Measurements from ENCODE around the gene SERTAD2.

Gene SERTAD2

DNA sequence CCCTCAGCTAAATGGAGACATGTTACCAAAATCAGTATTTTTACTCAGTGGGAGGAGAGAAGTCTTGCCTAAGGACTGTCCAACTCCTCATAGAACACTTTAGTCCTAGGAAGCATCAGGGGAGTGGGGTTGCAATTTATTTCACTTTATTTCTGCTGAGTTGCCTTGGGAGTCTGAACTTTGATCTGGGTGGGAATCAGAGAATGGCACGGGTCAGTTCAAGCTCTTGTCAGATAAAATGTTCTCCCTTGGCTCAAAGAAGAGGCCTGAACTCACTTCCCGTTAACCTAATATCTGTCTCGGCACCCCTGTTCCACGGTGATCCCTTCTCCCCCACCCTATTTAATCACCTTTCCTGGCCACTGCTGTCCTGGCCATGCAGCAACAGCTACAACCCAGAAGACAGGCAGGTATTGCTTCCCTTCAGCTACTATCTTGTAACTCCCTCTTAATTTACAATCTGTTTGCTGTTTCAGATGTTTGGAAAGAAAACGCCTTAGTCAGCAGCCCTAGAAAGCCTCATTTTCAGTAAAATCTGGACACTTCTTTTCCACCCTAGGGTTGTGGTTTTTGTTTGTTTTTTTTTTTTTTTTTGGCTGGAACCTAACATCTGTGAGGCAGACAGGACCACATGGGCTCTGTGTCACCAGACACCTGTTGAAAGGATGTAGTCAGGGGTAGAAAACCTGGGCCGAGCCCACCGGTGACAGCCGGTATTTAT, 52.5 kb downstream of the SERTAD2 start:
- Histone ChIP-seq H3K9me3 (ENCODE audit: control insufficient read depth, low read length) (peaks cover 2% of the 10 kb centered on the region), H3K27me3 (ENCODE audit: control insufficient read depth, insufficient read depth, low read length, poor library complexity, severe bottlenecking) (no peaks in the 10 kb centered on the region), H3K27ac (ENCODE audit: insufficient read depth, low read depth, low read length, poor library complexity, severe bottlenecking) (no peak overlapping the region), H3K4me1 (ENCODE audit: control insufficient read depth, insufficient read depth, low read length) (no peaks in the 10 kb centered on the region), H3K4me3 (ENCODE audit: insufficient read depth, low read depth, low read length) (no peak overlapping the region), H3K36me3 (ENCODE audit: control insufficient read depth, insufficient read depth, low read length) (no peaks in the 10 kb centered on the region)
- WGBS, 2 experiments: 90 to 91% methylated on average over 8 of the region's 8 CpGs

DNA sequence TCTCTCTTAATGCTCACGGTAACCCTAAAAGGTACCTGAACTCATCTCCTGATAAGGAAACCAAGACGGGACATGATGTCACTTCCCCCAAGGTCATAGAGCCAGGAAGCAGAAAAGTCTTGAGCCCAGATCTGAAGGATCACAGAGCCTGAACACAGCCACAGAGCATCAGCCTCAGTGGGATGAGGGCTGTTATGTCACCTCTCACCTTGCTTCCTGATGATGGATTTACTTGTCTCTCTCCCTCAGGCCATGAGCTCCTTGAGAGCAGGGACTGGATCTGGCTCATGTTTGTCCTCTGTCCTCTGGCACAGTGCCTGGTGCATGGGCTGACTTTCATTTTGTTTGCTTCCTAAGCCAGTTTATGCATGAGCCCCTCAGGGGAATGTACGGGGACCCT, 54.2 kb downstream of the SERTAD2 start:
- H3K4me3 ChIP-seq (ENCODE audit: insufficient read depth, low read depth, low read length): no peak overlapping the region
- H3K4me1 ChIP-seq (ENCODE audit: control insufficient read depth, insufficient read depth, low read length): no peaks in the 10 kb centered on the region
- peaks cover 2% of the 10 kb centered on the region for H3K9me3 ChIP-seq (ENCODE audit: control insufficient read depth, low read length)
- WGBS, 2 experiments: 61% methylated on average over 3 of the region's 3 CpGs
- no peaks in the 10 kb centered on the region for H3K27me3 ChIP-seq (ENCODE audit: control insufficient read depth, insufficient read depth, low read length, poor library complexity, severe bottlenecking)
- no peak overlapping the region for H3K27ac ChIP-seq (ENCODE audit: insufficient read depth, low read depth, low read length, poor library complexity, severe bottlenecking)
- no peaks in the 10 kb centered on the region for H3K36me3 ChIP-seq (ENCODE audit: control insufficient read depth, insufficient read depth, low read length)

DNA sequence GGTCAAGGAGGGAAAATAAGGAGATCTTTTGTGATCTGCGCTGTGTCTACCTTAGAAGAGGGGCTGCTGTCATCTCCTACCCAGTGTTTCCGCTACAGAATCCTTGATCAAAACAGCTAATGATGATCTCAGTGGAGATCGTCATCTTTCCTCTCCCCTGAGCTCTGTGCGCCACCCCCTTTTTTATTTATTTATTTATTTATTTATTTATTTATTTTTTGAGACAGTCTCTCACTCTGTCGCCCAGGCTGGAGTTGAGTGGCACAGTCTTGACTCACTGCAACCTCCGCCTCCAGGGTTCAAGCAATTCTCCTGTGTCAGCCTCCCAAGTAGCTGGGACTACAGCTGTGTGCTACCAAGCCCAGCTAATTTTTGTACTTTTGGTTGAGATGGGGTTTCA, 55.5 kb downstream of the SERTAD2 start:
- Histone ChIP-seq H3K4me3 (ENCODE audit: insufficient read depth, low read depth, low read length) (no peak overlapping the region), H3K27me3 (ENCODE audit: control insufficient read depth, insufficient read depth, low read length, poor library complexity, severe bottlenecking) (no peaks in the 10 kb centered on the region), H3K4me1 (ENCODE audit: control insufficient read depth, insufficient read depth, low read length) (no peaks in the 10 kb centered on the region), H3K27ac (ENCODE audit: insufficient read depth, low read depth, low read length, poor library complexity, severe bottlenecking) (no peak overlapping the region), H3K9me3 (ENCODE audit: control insufficient read depth, low read length) (no peaks in the 10 kb centered on the region), H3K36me3 (ENCODE audit: control insufficient read depth, insufficient read depth, low read length) (no peaks in the 10 kb centered on the region)
- WGBS, 2 experiments: 93 to 94% methylated on average over 4 to 5 of the region's 6 CpGs

DNA sequence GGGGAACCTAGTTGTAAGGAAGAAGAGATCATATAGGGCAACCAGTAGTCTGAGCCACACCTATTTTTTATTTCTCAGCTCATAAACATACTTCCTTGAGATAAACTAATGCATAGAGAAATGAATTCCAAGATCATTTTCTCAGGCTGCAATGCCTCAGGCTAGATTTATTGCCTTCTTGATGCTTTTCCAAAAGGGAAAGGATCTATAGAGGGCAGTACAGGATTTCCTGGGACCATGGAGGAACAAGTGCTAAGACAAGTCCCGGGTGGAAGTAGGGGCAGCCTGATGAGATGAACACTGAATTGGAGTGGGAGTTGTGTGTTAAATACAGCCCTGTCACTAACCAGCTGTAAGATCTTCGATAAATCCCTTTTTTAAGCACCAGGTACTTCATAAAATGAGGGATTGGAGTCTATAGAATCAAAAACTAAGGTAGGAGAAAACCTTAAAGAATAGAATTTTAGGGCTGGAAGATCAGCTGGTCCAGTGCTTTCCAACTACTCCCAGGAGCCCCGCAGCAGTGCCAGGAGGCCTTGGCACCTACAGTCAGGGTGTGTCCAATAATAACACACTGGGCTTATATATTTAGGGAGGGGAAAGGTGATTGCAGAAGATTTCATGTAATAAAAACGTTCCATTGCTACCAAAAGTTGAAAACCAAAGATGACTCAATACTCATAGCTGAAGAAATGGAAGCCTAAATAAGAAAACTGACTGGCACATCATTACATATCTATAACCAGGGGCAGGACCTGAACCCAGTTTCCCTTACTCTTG, 58.1 kb downstream of the SERTAD2 start:
- Histone ChIP-seq H3K9me3 (ENCODE audit: control insufficient read depth, low read length) (no peaks in the 10 kb centered on the region), H3K4me1 (ENCODE audit: control insufficient read depth, insufficient read depth, low read length) (no peaks in the 10 kb centered on the region), H3K27ac (ENCODE audit: insufficient read depth, low read depth, low read length, poor library complexity, severe bottlenecking) (no peak overlapping the region), H3K27me3 (ENCODE audit: control insufficient read depth, insufficient read depth, low read length, poor library complexity, severe bottlenecking) (no peaks in the 10 kb centered on the region), H3K4me3 (ENCODE audit: insufficient read depth, low read depth, low read length) (no peak overlapping the region), H3K36me3 (ENCODE audit: control insufficient read depth, insufficient read depth, low read length) (no peaks in the 10 kb centered on the region)
- 82 to 85% methylated on average over 4 of the region's 4 CpGs for WGBS, 2 experiments

DNA sequence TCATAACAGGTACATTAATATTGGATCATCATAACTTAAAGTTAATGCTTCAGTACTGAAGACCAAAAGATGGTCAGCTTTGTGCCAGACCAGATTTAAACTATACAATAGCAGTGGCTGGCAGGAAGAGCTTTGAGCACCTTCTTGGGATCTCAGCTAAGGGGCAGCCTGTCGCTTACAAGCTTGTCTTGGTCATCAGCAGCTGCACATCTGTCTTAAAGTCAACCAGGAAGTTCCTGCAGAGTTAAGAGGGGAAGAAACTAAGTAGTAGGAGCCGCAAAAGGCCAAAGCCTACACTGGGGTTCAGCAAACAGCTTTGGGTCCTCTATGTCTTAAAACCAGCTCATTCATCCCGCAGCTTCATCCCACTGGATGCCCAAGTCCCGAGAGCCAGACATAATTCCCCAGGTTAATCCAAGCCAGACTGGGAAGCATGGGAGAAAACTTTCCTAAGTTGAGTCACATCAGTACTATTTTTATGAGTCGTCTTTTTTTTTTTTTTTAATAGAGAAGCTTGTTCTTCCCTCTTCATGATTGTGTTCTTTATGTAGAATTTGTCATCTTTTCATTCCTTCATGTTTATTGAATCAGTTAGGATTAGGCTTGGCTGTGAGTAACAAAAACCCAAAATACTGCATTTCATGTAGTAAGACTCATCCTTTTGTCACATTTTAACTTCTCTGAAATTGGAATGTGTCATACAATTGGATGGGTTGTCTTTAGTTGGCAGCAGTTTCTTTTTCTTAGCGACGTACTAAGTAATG, 59.3 kb downstream of the SERTAD2 start:
- H3K36me3 ChIP-seq (ENCODE audit: control insufficient read depth, insufficient read depth, low read length): no peaks in the 10 kb centered on the region
- H3K27ac ChIP-seq (ENCODE audit: insufficient read depth, low read depth, low read length, poor library complexity, severe bottlenecking): no peak overlapping the region
- no peak overlapping the region for H3K4me3 ChIP-seq (ENCODE audit: insufficient read depth, low read depth, low read length)
- no peaks in the 10 kb centered on the region for H3K27me3 ChIP-seq (ENCODE audit: control insufficient read depth, insufficient read depth, low read length, poor library complexity, severe bottlenecking)
- 95 to 96% methylated on average over 5 to 7 of the region's 7 CpGs for WGBS, 2 experiments
- no peaks in the 10 kb centered on the region for H3K4me1 ChIP-seq (ENCODE audit: control insufficient read depth, insufficient read depth, low read length)
- no peaks in the 10 kb centered on the region for H3K9me3 ChIP-seq (ENCODE audit: control insufficient read depth, low read length)

DNA sequence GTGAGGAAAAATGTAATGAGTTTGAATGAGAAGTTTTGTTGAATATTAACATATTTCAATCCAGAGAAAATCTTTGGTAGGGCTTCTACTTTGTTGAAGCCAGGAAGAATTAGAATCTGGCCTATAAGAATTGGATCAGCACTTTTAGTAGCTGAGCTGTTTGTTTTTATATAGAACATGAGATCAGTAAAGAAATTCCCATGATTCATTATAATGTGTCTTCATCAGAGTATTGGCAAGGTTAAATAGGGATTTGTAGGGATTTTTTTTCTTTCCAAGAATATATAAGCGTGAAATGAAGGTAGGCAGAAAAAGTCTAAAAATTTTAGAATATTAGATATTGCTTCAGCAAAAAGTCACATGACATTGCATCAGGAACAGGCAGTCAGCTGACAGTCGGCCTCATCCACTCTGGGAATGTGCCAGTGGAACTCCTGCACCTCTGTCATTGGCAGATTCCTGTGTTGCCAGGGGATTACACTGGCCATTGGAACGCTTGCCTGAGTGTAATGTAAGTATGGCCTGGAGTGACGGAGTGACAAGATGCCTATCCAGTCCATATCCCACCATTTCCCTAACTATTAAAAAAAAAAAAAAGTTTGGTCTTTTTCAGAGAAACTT, 60.6 kb downstream of the SERTAD2 start:
- H3K27ac ChIP-seq (ENCODE audit: insufficient read depth, low read depth, low read length, poor library complexity, severe bottlenecking): no peak overlapping the region
- H3K4me3 ChIP-seq (ENCODE audit: insufficient read depth, low read depth, low read length): no peak overlapping the region
- no peaks in the 10 kb centered on the region for H3K27me3 ChIP-seq (ENCODE audit: control insufficient read depth, insufficient read depth, low read length, poor library complexity, severe bottlenecking)
- no peaks in the 10 kb centered on the region for H3K4me1 ChIP-seq (ENCODE audit: control insufficient read depth, insufficient read depth, low read length)
- no peaks in the 10 kb centered on the region for H3K9me3 ChIP-seq (ENCODE audit: control insufficient read depth, low read length)
- 84 to 93% methylated on average over 4 of the region's 4 CpGs for WGBS, 2 experiments
- H3K36me3 ChIP-seq (ENCODE audit: control insufficient read depth, insufficient read depth, low read length): peaks cover 3% of the 10 kb centered on the region

DNA sequence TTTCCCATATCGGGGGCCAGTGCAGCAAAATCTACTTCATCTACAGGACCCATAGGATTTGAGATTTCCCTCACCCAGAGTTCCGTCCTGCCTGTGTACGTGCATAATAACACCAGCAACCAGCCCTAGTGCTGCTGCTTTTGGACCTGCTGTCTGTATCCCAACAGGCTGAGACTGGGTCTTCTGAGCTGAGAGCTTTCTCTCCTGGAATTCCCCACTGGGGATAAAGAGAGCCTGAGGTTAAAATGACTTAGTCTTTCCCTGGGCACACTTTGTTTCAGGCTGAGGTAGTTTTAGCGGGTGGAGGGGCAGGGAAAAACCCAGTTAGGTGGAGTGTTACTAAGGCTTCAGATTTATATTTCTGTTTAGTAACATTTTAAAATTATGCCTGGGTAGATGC, 62.5 kb downstream of the SERTAD2 start:
- peaks cover 6% of the 10 kb centered on the region for H3K36me3 ChIP-seq (ENCODE audit: control insufficient read depth, insufficient read depth, low read length)
- no peaks in the 10 kb centered on the region for H3K27me3 ChIP-seq (ENCODE audit: control insufficient read depth, insufficient read depth, low read length, poor library complexity, severe bottlenecking)
- H3K4me3 ChIP-seq (ENCODE audit: insufficient read depth, low read depth, low read length): no peak overlapping the region
- H3K9me3 ChIP-seq (ENCODE audit: control insufficient read depth, low read length): no peaks in the 10 kb centered on the region
- no peak overlapping the region for H3K27ac ChIP-seq (ENCODE audit: insufficient read depth, low read depth, low read length, poor library complexity, severe bottlenecking)
- WGBS, 2 experiments: 95 to 97% methylated on average over 4 of the region's 4 CpGs
- no peaks in the 10 kb centered on the region for H3K4me1 ChIP-seq (ENCODE audit: control insufficient read depth, insufficient read depth, low read length)

DNA sequence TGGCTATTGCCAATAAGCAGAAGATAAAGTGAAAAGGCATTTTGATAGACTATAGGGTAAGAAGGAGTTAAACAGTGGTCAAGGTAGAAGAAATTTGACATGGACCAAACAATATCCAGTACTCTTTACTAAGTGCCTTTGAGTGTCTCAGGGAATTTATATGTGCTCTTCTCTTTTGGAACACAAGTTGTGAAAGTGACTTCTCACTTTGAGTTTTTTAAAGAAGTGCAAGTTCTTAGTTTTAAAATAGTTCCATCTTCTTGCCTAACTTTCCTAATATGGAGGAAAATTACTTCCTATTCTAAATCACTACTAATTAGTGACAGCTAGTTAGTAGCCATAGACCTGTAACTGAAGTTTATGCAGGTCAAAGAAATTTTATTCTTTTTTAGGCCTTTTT, 66.2 kb downstream of the SERTAD2 start:
- Histone ChIP-seq H3K27ac (ENCODE audit: insufficient read depth, low read depth, low read length, poor library complexity, severe bottlenecking) (no peak overlapping the region), H3K9me3 (ENCODE audit: control insufficient read depth, low read length) (no peaks in the 10 kb centered on the region), H3K4me3 (ENCODE audit: insufficient read depth, low read depth, low read length) (no peak overlapping the region)

DNA sequence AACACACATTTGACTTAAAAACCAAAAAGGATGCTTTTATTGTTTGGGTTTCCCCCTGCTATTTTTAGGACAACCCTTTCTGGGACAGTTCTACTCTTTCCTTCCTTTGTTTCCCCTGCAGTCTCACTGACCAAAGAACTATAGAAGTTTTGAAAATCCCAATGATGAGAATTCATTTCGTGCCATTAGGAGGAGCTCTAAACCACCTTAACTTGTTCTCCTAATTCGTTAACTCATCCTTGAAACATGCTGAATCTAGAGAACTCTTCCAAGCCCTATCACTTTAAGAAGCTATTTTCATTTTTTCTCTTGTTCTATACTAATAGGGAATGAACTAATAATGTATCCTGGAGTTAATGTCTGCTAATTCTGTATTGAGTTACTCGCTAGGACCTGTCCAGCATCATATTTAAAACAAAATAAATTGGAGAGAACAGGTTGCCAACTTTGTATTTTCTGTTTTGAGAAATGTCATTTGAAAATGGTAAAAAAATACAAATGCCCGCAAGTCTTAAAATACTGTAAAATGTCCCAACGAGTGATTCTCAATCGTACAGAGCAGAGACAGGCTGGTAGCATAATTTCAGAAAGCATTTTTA, 66.7 kb downstream of the SERTAD2 start:
- 67 to 72% methylated on average over 5 to 6 of the region's 6 CpGs for WGBS, 2 experiments
- Histone ChIP-seq H3K27ac (ENCODE audit: insufficient read depth, low read depth, low read length, poor library complexity, severe bottlenecking) (no peak overlapping the region), H3K9me3 (ENCODE audit: control insufficient read depth, low read length) (no peaks in the 10 kb centered on the region), H3K36me3 (ENCODE audit: control insufficient read depth, insufficient read depth, low read length) (peaks cover 6% of the 10 kb centered on the region), H3K27me3 (ENCODE audit: control insufficient read depth, insufficient read depth, low read length, poor library complexity, severe bottlenecking) (no peaks in the 10 kb centered on the region), H3K4me3 (ENCODE audit: insufficient read depth, low read depth, low read length) (no peak overlapping the region), H3K4me1 (ENCODE audit: control insufficient read depth, insufficient read depth, low read length) (no peaks in the 10 kb centered on the region)

More for the DNA sequence above, 66.2 kb downstream of the SERTAD2 start:
- no peaks in the 10 kb centered on the region for H3K4me1 ChIP-seq (ENCODE audit: control insufficient read depth, insufficient read depth, low read length)
- H3K27me3 ChIP-seq (ENCODE audit: control insufficient read depth, insufficient read depth, low read length, poor library complexity, severe bottlenecking): no peaks in the 10 kb centered on the region
- peaks cover 6% of the 10 kb centered on the region for H3K36me3 ChIP-seq (ENCODE audit: control insufficient read depth, insufficient read depth, low read length)

Data from ectodermal cell (in vitro differentiated cells).